ENCODE measurements around the gene TRIM37. TPM values are rescaled to one million over a fixed set of nuclear protein-coding genes. Genes with fewer than 3 reads are reported as not detected.
"Not testable (repeated sequence)": the region's sequence is repeated elsewhere in the genome, so short reads cannot be mapped to it uniquely, and the experiment has no call there.

TRIM37 gene
- polyA plus RNA-seq, 1 donor (not counting 4 experiments of a cell fraction or from before 2014, with no cell fraction given): 26.4 TPM

- Histone ChIP-seq H3K9me3 (ENCODE audit: control insufficient read depth, low read depth, low read length) (no peaks in the 10 kb centered on the region), H3K79me2 (ENCODE audit: control insufficient read depth, insufficient read depth, low read length) (peaks cover 42% of the 10 kb centered on the region), H3K36me3 (ENCODE audit: control insufficient read depth in 2 of 2, extremely low read depth in 1 of 2, insufficient read depth in 2 of 2, low read length in 2 of 2) (peaks cover 0 to 2% of the 10 kb centered on the region in 2 experiments), H3K27me3 (ENCODE audit: control insufficient read depth, extremely low read depth, insufficient read depth, low read length) (no peaks in the 10 kb centered on the region), H3K9me1 (ENCODE audit: control insufficient read depth, extremely low read depth, insufficient read depth, low read length) (no peaks in the 10 kb centered on the region), H3K4me2 (ENCODE audit: control insufficient read depth, extremely low read depth, insufficient read depth, low read depth, low read length) (peak overlapping the region; percentile 79), H2AFZ (ENCODE audit: control insufficient read depth, low read length) (peak overlapping the region; percentile 35), H3K4me1 (ENCODE audit: control insufficient read depth, extremely low read depth, insufficient read depth, low read length) (peaks cover 19% of the 10 kb centered on the region), H3K9ac (ENCODE audit: control insufficient read depth, extremely low read depth, insufficient read depth, low read length) (peak overlapping the region; percentile 11), H3K4me3 (ENCODE audit: control insufficient read depth in 2 of 3, extremely low read depth in 1 of 3, insufficient read depth in 2 of 3, low read depth in 1 of 3, low read length in 3 of 3) (peak overlapping the region in 1 of 3 experiments; percentile 4), H4K20me1 (ENCODE audit: control insufficient read depth, extremely low read depth, insufficient read depth, low read length) (no peaks in the 10 kb centered on the region), H3K27ac (ENCODE audit: control insufficient read depth, insufficient read depth, low read length) (peak overlapping the region; percentile 66)
- dilution Hi-C loops (cut with MboI; ENCODE audit: extremely low pct_ligation_motif_present, low sequenced_read_pairs): no loop called here
- FAIRE-seq (no peak), DNase-seq (ENCODE audit: low read depth, low spot score) (peak; percentile 36)
- TF ChIP-seq CTCF (optimal IDR thresholded peaks at IDR 0.05 in 1 of 3, IDR thresholded peaks at IDR 0.05 in 1 of 3, conservative IDR thresholded peaks at IDR 0.05 in 1 of 3; ENCODE audit: extremely low read depth in 1 of 3, insufficient read depth in 2 of 3, low read length in 3 of 3): no peak
- no peak for TF ChIP-seq EZH2 (IDR thresholded peaks at IDR 0.05; ENCODE audit: low read length)
Measured at GRCh38 chr17:59093702-59094231, 12.9 kb downstream of the TRIM37 start.

GRCh38 chr17:59093145-59093701 lies 13.5 kb downstream of the TRIM37 start:
- dilution Hi-C loops (cut with MboI; ENCODE audit: extremely low pct_ligation_motif_present, low sequenced_read_pairs): no loop called here
- no peaks in the 10 kb centered on the region for H4K20me1 ChIP-seq (ENCODE audit: control insufficient read depth, extremely low read depth, insufficient read depth, low read length)
- peak overlapping the region; percentile 35 for H2AFZ ChIP-seq (ENCODE audit: control insufficient read depth, low read length)
- no peak for FAIRE-seq
- H3K79me2 ChIP-seq (ENCODE audit: control insufficient read depth, insufficient read depth, low read length): peaks cover 38% of the 10 kb centered on the region
- H3K4me1 ChIP-seq (ENCODE audit: control insufficient read depth, extremely low read depth, insufficient read depth, low read length): peaks cover 19% of the 10 kb centered on the region
- no peaks in the 10 kb centered on the region for H3K9me3 ChIP-seq (ENCODE audit: control insufficient read depth, low read depth, low read length)
- no peak for DNase-seq (ENCODE audit: low read depth, low spot score)
- peak overlapping the region; percentile 11 for H3K9ac ChIP-seq (ENCODE audit: control insufficient read depth, extremely low read depth, insufficient read depth, low read length)
- peak overlapping the region; percentile 57 for H3K27ac ChIP-seq (ENCODE audit: control insufficient read depth, insufficient read depth, low read length)
- peaks cover 0 to 2% of the 10 kb centered on the region in 2 experiments for H3K36me3 ChIP-seq (ENCODE audit: control insufficient read depth in 2 of 2, extremely low read depth in 1 of 2, insufficient read depth in 2 of 2, low read length in 2 of 2)
- peak overlapping the region in 1 of 3 experiments; percentile 4 for H3K4me3 ChIP-seq (ENCODE audit: control insufficient read depth in 2 of 3, extremely low read depth in 1 of 3, insufficient read depth in 2 of 3, low read depth in 1 of 3, low read length in 3 of 3)
- TF ChIP-seq EZH2 (IDR thresholded peaks at IDR 0.05; ENCODE audit: low read length): no peak
- TF ChIP-seq CTCF (optimal IDR thresholded peaks at IDR 0.05 in 1 of 3, IDR thresholded peaks at IDR 0.05 in 1 of 3, conservative IDR thresholded peaks at IDR 0.05 in 1 of 3; ENCODE audit: extremely low read depth in 1 of 3, insufficient read depth in 2 of 3, low read length in 3 of 3): no peak
- no peaks in the 10 kb centered on the region for H3K9me1 ChIP-seq (ENCODE audit: control insufficient read depth, extremely low read depth, insufficient read depth, low read length)
- peak overlapping the region; percentile 79 for H3K4me2 ChIP-seq (ENCODE audit: control insufficient read depth, extremely low read depth, insufficient read depth, low read depth, low read length)
- H3K27me3 ChIP-seq (ENCODE audit: control insufficient read depth, extremely low read depth, insufficient read depth, low read length): no peaks in the 10 kb centered on the region

- H3K4me1 ChIP-seq (ENCODE audit: control insufficient read depth, extremely low read depth, insufficient read depth, low read length): peaks cover 19% of the 10 kb centered on the region
- H3K36me3 ChIP-seq (ENCODE audit: control insufficient read depth in 2 of 2, extremely low read depth in 1 of 2, insufficient read depth in 2 of 2, low read length in 2 of 2); FAIRE-seq; H3K9me3 ChIP-seq (ENCODE audit: control insufficient read depth, low read depth, low read length); H3K9me1 ChIP-seq (ENCODE audit: control insufficient read depth, extremely low read depth, insufficient read depth, low read length); H3K27me3 ChIP-seq (ENCODE audit: control insufficient read depth, extremely low read depth, insufficient read depth, low read length); DNase-seq (ENCODE audit: low read depth, low spot score); H3K4me2 ChIP-seq (ENCODE audit: control insufficient read depth, extremely low read depth, insufficient read depth, low read depth, low read length); H3K4me3 ChIP-seq (ENCODE audit: control insufficient read depth in 2 of 3, extremely low read depth in 1 of 3, insufficient read depth in 2 of 3, low read depth in 1 of 3, low read length in 3 of 3); H4K20me1 ChIP-seq (ENCODE audit: control insufficient read depth, extremely low read depth, insufficient read depth, low read length); H3K9ac ChIP-seq (ENCODE audit: control insufficient read depth, extremely low read depth, insufficient read depth, low read length); H2AFZ ChIP-seq (ENCODE audit: control insufficient read depth, low read length); H3K27ac ChIP-seq (ENCODE audit: control insufficient read depth, insufficient read depth, low read length); dilution Hi-C loops (cut with MboI; ENCODE audit: extremely low pct_ligation_motif_present, low sequenced_read_pairs): not testable (repeated sequence)
- peaks cover 23% of the 10 kb centered on the region for H3K79me2 ChIP-seq (ENCODE audit: control insufficient read depth, insufficient read depth, low read length)
Measured at GRCh38 chr17:59090593-59090992, 16.1 kb downstream of the TRIM37 start.

All from keratinocyte (primary cell).